HG03175 (cell line): ENCODE data around the gene PRKN.

Experiments
- ATAC-seq: cut with Tn5 transposase; IDR thresholded peaks from one replicate; pipeline ENCODE4 v1.9.1; 2021; ENCODE audit warnings: mild to moderate bottlenecking, moderate library complexity; ENCODE audit not compliant: unreplicated experiment

Gene PRKN

DNA sequence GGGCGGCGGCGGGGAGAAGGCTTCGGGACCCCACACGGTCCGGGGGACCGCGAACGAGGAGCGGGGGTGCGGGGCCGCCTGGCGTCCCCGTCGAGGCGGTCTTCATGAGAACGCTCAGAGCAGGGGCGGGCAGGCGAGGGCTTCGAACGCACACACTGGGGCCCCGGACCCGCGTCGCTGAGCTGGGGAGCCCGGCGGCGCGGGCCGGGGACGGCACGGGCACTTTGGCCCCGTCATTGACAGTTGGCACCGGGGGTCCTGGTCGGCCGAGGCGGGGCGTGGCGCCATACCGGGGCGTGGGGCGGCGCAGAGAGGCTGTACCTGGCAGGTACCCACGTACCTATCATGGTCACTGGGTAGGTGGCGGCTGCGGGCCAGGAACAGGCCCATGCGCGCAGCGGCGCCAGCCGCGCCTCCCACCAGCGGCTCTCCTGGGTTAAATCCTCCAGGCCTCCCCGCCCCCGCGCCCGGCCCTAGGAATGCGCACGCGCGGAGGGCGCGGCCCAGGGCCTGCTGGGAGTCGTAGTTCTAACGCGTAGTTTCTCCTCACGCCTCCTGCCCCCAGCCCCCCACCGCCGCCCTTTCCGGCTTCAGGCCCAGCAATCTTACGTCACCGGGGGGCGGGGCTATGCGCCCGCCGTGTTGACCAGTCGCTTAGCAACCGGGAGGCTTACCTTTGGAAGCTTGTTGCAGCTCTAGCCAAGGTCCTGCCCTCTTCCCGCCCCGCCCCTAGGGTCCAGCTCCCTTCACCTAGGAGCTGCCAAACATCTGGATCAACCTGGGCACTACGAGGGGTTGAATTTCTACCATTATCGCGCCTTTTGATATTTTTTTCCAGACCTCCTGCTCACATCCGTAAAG lies at the start of gene PRKN, which contains the start of gene PACRG:
PRKN (minus strand) TSS at position 445 of the 861 bp plus-strand sequence.
PACRG (plus strand) TSS at position 653 of the 861 bp plus-strand sequence.
- ATAC-seq: peak; percentile 95

DNA sequence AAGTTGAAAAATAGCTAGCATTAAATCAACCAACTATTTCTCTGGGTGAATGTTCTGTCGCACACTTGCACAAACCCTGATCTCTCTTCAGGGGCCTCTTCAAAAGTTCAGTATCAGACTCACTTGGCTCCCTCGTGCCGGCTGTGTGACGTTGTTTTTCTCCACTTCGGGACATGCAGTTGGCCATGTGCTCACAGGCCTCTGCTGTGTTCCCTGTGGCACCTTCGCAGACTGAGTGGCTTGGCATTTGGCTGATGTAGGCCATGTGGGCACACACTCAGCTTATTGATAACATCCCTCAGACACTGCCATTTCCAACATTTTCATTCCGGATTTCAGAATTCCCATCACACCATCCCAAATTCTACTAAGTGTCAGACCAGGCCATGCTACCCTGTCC lies 49.5 kb upstream of the PRKN start:
- ATAC-seq: no peak

DNA sequence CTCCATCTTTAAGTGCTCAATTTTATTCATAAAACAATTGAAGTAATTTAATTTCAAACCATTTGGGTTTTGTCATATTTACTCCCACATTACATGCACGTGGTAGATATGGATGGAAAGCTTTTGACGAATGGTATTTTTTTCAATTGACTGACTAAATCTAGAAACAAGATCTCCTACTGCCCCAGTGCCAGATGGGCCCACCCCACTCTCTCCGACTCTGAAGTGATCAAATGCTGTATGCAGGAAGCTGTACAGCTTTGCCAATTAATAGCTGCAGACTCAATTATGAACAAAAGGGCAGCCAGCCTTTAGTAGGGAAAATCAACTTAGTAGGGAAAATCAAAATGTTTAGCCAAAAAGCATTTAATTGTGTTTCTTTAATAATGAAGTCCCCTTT lies 46.4 kb upstream of the PRKN start:
- no peak for ATAC-seq

DNA sequence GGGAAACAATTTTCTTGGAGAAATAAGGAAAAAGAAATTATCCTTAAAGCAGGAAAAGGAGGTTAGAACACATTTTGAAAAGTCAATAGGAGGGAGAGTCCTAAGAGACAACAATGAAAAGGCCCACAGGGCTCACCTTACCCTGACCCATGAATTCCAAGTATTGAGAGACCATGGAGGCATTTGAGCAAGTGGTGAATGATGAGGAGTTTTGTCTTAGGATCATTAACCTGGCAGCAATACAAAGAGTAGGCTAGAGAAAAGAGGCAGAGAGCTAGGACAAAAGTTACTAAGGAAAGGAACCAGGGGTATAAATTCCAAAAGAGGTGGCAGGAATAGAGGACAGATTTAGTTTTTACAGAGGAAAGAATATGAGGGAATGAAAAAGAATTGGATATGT lies 44.9 kb upstream of the PRKN start:
- ATAC-seq: no peak

DNA sequence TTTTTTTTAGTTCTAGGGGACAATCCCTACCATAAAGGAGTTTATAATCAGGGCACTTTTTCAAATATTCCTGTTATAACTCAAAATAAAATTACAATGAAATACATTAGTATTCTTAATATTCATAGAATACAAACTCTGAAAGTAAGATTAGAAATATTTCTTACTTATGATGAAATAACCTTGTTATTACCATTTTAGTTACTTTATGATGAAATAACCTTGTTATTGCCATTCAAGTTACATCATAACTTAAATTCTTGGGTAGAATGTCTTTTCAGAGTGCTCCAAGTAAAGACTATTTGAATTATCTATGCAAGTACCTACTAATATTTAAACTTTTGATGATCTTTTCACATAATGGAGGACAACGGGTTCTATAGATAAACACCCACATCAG lies 43.4 kb upstream of the PRKN start:
- no peak for ATAC-seq

DNA sequence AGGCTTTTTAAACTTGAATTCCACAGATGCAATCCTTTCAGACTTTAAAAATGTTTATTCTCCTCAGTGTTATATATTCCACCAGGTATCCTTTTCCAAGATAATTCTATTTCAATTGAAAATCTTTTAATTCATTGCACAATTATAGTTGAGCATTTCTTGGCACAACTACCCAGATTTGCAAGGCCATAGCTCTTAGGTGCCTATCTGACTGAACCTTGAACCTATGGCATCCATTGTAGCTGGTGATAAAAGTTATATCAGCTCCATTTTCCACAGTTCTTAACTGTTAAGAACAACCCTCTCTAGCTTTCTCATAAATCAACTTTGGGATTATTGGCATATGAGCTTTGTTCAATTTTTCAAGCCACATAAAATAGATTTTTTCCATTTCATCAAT lies 42.6 kb upstream of the PRKN start:
- no peak for ATAC-seq

DNA sequence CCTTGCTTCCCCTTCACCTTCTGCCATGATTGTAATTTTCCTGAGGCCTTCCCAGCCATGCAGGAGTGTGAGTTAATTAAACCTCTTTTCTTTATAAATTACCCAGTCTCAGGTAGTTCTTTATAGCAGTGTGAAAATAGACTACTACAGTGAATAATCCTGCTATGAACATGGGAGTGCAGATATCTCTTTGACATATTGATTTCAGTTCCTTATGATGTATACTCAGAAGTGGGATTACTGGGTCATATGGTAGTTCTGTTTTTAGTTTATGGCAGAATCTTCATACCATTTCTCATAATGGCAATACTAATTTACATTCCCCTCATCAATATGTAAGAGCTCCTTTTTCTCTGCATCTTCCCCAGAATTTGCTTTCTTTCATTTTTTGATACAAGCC lies 26.2 kb upstream of the PRKN start:
- no peak for ATAC-seq

DNA sequence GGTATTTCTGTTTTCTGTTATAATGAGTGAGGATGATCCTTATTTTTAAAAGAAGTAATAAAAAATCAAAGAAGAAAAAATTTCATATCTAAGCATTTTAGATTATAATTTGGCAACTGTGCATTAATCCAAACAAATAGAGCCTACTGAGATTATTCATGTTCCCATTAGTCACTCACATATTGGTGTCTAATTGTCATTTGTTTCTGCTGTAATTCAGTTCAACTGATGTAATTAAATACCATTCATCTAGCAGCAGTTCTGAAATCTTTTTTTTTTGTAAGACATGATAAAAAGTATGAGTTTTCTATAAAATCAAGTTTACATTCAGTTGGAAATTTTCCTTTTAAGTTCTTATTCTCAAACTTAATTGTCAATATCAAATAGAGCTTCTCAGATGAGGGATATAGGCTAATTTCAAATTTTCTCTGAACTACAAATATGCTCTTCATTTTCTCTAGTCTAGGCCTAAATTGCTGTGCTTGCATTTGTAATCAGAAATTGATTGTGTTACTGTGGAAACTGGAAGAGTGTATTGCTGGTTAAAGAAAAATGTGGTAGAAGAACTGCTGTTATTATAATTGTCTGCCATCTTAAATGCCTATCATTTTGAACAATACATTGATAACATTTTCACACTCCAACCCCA lies 23.8 kb upstream of the PRKN start:
- ATAC-seq: no peak

DNA sequence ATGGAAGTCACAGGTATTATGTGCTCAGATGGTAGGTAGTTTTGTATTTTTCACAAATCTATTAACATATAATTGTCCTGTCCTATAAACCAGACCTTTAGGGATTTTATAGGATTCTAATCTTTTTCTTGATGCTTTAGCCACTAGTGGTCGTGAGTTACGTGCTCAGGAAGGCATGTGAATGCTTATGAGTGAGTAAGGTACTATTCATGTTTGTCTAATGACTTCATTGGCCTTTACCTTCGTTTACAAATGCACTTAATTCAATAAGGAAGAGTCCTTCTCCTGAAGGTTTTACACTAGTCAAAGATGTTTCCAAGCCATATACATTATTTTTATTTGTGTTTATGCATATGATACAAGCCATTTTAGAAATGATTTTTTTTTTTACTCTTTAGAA lies 23.2 kb upstream of the PRKN start:
- no peak for ATAC-seq

DNA sequence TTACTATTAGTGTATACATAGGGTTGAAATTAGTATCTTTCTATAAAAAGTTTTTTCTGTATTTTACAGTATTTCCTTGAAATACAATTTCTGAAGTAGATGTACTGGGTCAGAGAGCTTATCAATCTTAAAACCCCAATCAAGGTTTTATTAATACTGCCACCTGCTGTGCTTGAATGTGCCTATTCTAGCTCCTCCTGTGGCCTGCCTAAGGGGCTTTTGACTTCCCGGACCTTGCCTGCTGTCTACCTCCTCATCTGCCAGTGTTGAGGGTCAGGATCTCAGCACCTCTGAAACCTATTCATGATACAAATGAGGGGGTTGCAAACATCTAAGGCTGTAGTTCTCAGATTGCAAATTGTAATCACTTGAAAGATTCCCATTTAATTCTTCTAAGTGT lies 9.4 kb upstream of the PRKN start:
- no peak for ATAC-seq

DNA sequence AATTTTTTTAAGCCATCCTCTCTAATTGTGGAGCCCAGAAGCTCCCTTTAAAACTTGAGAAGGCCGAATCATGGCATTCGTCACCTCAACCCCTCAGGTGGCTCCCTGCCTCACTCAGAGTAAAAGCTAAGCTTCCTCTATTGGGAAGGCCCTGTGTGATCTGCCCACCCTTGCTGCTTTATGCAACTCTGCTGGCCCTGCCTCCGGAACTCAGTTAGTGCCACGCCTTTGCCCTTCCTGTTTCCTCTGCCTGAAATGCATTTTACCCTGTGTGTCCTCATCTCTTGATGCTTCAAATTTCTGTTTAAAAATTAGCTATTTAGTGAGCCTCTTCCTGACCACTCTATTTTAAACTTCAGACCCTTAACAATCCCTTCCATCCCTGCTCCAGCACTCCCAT lies 5.9 kb upstream of the PRKN start:
- ATAC-seq: no peak

DNA sequence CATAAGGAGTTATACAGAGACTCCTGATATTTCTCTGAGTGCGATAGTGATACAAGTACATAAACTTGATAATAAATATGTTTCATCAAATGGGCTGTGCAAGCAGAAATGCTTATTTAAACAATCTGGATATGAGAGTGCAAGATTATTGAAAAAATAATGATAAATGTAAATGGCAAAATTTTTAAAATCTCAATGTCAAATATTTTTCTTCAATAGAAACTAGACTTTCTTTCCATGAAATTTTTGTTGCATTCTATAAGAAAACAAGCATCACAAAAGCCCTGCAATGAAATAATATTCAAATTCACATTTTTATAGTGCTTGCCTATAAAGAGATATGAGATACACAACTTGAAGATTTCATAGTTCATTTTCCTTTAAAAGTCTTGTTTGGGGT lies 2.9 kb upstream of the PRKN start:
- ATAC-seq: no peak

DNA sequence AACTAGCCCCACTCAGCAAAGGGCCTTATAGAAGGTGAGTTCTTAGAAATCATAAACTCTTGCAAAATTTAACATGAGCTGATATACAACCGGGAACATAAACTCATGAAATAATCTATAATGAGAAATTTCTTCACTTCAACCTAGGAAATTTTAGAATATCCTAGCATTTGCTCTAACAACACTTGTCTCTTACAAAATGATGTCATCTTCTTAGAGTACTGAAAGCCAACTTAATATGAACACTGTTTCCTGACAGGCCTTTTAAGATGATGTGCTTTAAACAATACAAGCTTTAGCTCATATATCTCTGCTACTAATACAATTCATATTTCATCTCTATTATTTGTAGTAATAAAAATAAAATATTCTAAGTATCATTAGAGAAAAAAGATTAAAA lies 1.1 kb upstream of the PRKN start:
- ATAC-seq: no peak

DNA sequence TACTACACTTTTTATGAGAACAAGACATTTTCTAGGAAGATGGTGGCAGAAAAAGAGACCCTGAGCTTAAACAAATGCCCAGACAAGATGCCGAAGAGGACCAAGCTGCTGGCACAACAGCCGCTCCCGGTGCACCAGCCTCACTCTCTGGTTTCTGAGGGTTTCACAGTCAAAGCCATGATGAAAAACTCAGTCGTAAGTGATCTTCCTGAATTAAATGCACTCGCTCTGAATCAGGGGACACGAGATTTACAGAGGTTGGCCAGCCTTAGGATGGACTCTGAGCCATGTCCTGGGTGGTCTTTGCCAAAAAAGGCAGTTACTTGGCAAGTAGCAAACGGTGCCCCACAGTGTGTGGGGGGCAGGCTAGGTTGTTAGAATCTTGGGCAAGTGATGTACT lies 631 bp upstream of the PRKN start:
- ATAC-seq: no peak

DNA sequence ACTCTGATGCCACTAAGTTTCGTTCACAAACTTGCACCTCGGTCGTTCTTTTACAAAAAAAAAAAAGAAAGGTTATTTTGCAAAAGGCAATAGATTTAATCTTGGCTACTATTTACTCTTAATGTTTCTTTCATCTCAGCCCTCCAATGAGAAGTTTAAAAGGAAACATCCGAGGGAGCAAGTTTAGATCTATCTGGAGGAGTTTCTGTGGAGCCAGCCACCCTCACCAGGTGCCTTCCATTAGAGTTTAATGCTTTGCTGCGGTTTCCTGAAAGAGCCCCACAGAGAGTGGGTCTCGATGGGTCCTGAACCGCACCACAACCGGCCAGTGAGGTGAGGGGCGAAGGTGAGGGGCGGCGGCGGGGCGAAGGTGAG lies 632 bp downstream of the PRKN start:
- peak; percentile 2 for ATAC-seq

DNA sequence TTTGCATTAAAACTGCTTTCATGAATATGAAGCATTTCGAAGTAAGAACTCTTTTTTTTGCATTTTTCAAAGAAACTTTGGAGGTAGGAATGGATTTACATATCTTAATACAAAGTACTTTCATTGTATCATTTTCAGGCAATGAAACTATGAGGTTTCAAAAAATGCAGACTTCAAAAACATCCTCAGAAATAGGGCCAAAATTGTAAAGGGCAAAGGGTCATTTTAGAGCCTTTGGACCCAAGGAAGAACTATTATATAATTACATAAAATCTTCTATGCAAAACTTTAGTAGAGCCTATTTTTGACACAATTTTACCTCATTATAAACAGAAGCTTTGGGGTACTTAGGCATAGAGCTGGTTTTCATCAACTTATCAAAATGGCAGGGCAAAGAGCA lies 4.9 kb downstream of the PRKN start:
- no peak for ATAC-seq

DNA sequence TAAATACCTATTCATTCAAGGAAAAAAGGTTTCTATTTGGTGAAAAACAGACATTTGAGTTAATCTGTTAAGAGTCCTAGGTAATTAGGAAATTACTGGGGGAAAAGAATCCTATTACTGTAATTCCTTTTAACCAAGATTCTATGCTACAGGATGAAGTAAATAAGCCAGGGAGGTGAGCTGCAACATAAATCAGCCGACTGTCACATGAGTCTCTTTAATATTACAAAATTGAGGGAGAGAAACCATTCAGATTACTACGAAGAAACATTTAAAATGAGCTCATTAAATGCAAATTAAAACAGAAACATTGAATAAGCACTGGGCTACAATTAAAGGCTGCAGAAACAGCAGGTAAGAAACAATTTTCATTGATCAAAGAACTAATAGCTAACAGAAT lies 5.3 kb downstream of the PRKN start:
- ATAC-seq: no peak

DNA sequence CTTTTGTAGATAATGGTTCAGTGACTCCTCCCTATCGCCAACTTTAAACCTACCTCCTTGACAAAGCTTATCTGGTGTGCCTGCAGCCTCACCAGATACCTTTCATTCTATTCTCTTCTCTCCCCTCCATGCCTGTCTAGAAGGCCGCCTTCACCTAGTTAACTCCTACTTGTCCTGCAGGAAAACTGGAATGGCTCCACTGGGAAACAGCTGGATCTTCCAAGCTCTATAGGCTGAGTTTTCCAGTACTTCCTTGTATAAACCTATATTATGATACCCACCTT lies 6.2 kb downstream of the PRKN start:
- ATAC-seq: no peak

DNA sequence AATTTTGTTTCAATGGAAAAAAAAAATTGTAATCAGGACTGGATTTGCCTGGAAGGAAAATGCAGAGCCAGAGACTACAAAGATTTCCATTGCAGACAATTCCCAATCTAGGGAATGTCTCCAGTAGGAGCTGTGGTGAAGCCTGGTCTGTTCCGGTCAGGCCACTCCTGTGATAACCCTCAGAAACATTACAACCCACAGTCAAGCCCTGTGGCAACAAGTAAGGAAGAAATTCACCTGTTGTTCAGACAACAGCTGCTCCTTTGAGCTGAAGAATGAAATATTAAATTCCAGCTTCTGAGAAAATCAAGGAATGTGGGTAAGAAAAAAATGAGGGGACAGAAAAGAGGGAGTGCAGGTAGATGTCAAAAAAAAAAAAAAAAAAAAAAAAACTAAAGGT lies 8.0 kb downstream of the PRKN start:
- no peak for ATAC-seq

DNA sequence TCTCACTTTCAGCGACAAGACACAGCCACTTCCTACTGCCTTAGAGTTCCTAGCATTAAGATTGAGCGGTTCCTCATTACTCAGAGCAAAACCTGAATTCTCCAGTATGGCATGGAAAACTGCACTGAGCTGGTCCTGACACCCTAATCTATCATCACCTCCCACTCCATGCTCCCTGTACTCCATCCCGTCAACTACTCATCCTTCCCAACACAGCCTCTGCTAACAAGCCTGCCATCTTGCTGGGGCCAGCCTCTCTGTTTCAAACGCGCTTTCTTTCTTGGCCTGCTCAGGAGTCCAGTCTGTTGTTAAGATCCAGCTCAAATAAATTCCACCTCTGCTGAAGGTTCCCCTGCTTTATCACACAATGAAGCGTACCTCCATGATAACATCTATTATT lies 12.0 kb downstream of the PRKN start:
- no peak for ATAC-seq

DNA sequence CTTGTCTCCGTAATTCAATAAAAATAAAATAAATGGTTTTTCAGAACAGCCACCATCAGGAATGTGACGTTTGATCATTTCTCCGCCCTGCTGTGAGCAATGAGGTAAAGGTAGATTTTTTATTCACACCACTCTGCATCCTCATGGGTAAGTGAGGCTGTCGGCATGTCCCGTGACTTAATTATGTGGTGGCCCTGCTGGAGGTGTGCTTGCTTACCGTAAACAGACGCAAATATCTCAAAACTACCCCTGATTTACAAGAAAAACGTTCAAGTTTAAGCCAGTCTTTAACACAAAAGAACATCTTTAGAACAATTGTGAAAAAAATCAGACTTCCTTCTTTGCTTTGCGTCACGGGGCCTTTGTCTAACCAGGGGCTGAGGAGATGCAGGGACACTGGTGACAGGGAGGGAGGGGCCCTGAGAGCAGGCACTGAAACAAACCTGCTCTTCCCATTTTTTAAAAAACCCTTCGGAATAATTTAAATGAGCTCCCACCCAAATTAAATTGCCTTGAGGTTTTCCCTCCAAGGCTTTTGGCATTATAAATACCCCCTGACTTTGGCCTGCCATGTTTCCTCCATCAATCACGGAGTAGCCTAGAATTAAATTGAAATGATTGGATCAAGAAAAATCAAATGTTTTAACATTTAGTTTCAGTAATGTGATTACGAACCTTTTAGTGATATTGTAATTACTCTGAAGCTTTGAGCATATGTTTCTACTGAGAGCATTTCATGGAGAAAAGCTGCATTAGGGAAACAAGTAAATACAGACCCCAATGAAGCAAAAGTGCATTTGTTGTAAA lies 13.4 kb downstream of the PRKN start:
- no peak for ATAC-seq

DNA sequence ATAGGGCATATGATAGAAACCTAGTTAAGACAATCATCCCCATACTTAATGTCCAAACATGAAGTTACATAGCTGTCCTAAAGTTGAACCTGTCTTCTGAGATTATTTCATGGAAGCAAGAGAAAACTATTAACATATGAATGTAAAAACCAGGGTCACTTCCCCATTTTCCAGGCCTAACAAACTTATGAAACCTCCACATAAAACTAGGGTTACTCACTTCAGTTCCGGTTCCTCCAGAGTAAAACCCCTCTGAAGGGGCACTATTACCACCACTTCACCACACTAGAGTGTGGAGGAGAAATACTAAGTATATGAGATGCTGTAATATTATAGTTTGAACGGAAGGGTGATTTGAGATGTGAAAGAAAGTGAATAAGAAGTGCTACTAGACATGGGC lies 14.9 kb downstream of the PRKN start:
- ATAC-seq: no peak
